CD14-positive monocyte (primary cell): ENCODE measurements around the gene TRIM69. TPM values are rescaled to one million over a fixed set of nuclear protein-coding genes. Genes with fewer than 3 reads are reported as not detected.

ENCODE experiments used
- DNase-seq, 3 donors: peaks; one replicate each; pipeline ENCODE4 v3.0.0-alpha.2; 2011 to 2022
- H2AFZ ChIP-seq: 2 replicates; pipeline ENCODE4 v1.6.0; 2012; ENCODE audit warnings: mild to moderate bottlenecking, low read depth, low read length, inconsistent platforms; ENCODE audit not compliant: insufficient read depth, poor library complexity, severe bottlenecking
- H3K27ac ChIP-seq, 2 donors: 1 replicate in 1 of 2; 2 replicates in 1 of 2; pipeline ENCODE4 v1.5.1; 2012 to 2013; ENCODE audit warnings: low read length in 2 of 2, control low read depth in 1 of 2, inconsistent platforms in 1 of 2, low read depth in 1 of 2, mild to moderate bottlenecking in 1 of 2
- H3K27me3 ChIP-seq, 2 donors: one replicate each; pipeline versions ENCODE4 v1.6.0 to v1.6.1; 2011 to 2013; ENCODE audit warnings: low read length in 2 of 2; ENCODE audit not compliant: control insufficient read depth in 2 of 2, insufficient read depth in 2 of 2
- H3K36me3 ChIP-seq, 2 donors: replicated peaks in 1 of 2; 1 replicate in 1 of 2; 2 replicates in 1 of 2; pipeline versions ENCODE4 v1.5.1 to v1.6.1; 2012 to 2013; ENCODE audit warnings: low read length in 2 of 2, control low read depth in 1 of 2, inconsistent platforms in 1 of 2, mild to moderate bottlenecking in 1 of 2; ENCODE audit not compliant: insufficient read depth in 2 of 2, control insufficient read depth in 1 of 2
- H3K4me1 ChIP-seq, 2 donors: 1 replicate in 1 of 2; 2 replicates in 1 of 2; pipeline versions ENCODE4 v1.5.1 to v1.6.1; 2012 to 2013; ENCODE audit warnings: low read length in 2 of 2, control low read depth in 1 of 2, inconsistent platforms in 1 of 2, mild to moderate bottlenecking in 1 of 2, moderate library complexity in 1 of 2; ENCODE audit not compliant: insufficient read depth in 2 of 2, control insufficient read depth in 1 of 2
- H3K4me2 ChIP-seq: replicated peaks from 2 replicates; pipeline ENCODE3; 2012; ENCODE audit warnings: low read length, moderate library complexity, mild to moderate bottlenecking; ENCODE audit not compliant: poor library complexity, severe bottlenecking; ENCODE audit errors: extremely low read depth
- H3K4me3 ChIP-seq, 3 experiments: fragments of 200-600 bp in 1 of 3; sonication (generic) in 1 of 3; replicated peaks in 1 of 3; 1 replicate in 2 of 3; 2 replicates in 1 of 3; pipeline ENCODE4 v1.5.1; 2011 to 2013; ENCODE audit warnings: low read length in 3 of 3, mild to moderate bottlenecking in 3 of 3, control low read depth in 2 of 3, low read depth in 2 of 3, inconsistent platforms in 1 of 3, moderate library complexity in 1 of 3
- H3K79me2 ChIP-seq: 2 replicates; pipeline ENCODE4 v1.6.0; 2012; ENCODE audit warnings: mild to moderate bottlenecking, control low read depth, inconsistent platforms, low read length, moderate library complexity; ENCODE audit not compliant: insufficient read depth
- H3K9ac ChIP-seq: 2 replicates; pipeline ENCODE4 v1.6.0; 2017; ENCODE audit warnings: low read length, mild to moderate bottlenecking; ENCODE audit not compliant: insufficient read depth, poor library complexity, severe bottlenecking
- H3K9me3 ChIP-seq, 2 donors: replicated peaks in 1 of 2; 1 replicate in 1 of 2; 2 replicates in 1 of 2; pipeline versions ENCODE4 v1.5.1 to v1.6.1; 2012 to 2013; ENCODE audit warnings: low read length in 2 of 2, control low read depth in 1 of 2; ENCODE audit not compliant: control insufficient read depth in 1 of 2, insufficient read depth in 1 of 2
- H4K20me1 ChIP-seq: 2 replicates; pipeline ENCODE4 v1.6.0; 2012; ENCODE audit warnings: mild to moderate bottlenecking, low read length, control low read depth, moderate library complexity; ENCODE audit not compliant: insufficient read depth
- H3K27ac Mint-ChIP-seq, 7 donors: one replicate each; pipeline ENCODE4 v1.8.0; 2020; ENCODE audit warnings: mild to moderate bottlenecking in 7 of 7, mixed read lengths in 7 of 7, moderate library complexity in 6 of 7, inconsistent platforms in 2 of 7
- H3K27me3 Mint-ChIP-seq, 3 donors: one replicate each; pipeline ENCODE4 v1.8.0; 2021 to 2022; ENCODE audit warnings: low read depth in 3 of 3, mild to moderate bottlenecking in 3 of 3, mixed read lengths in 3 of 3, moderate library complexity in 3 of 3, inconsistent platforms in 1 of 3
- H3K36me3 Mint-ChIP-seq, 2 donors: one replicate each; pipeline ENCODE4 v1.8.0; 2020; ENCODE audit warnings: mixed read lengths in 2 of 2, inconsistent platforms in 1 of 2, mild to moderate bottlenecking in 1 of 2
- H3K4me1 Mint-ChIP-seq: one replicate; pipeline ENCODE4 v1.8.0; 2020; ENCODE audit warnings: mild to moderate bottlenecking, mixed read lengths
- H3K4me3 Mint-ChIP-seq, 2 donors: one replicate each; pipeline ENCODE4 v1.8.0; 2020; ENCODE audit warnings: mild to moderate bottlenecking in 2 of 2, mixed read lengths in 2 of 2, moderate library complexity in 1 of 2
- H3K9me3 Mint-ChIP-seq, 7 donors: one replicate each; pipeline ENCODE4 v1.8.0; 2020 to 2022; ENCODE audit warnings: mixed read lengths in 7 of 7, mild to moderate bottlenecking in 6 of 7, moderate library complexity in 6 of 7, inconsistent platforms in 2 of 7
- WGBS: methylation state at CpG from one replicate; pipeline ENCODE4 v1.1.5; 2013; ENCODE audit warnings: missing lambda C conversion rate; ENCODE audit not compliant: insufficient coverage; 5-methylcytosine and 5-hydroxymethylcytosine counted together
- intact Hi-C, 2 donors: fragments of 100-400 bp; cut with micrococcal nuclease; formaldehyde crosslinking; loops; one replicate each; pipeline versions ENCODE4 v1.15.0 to v1.15.1; 2023
- polyA plus RNA-seq, 3 donors: library from polyadenylated mRNA; depleted of rRNA in 1 of 3; unstranded in 2 of 3; stranded (reverse) in 1 of 3; fragments of 300-500 nt in 2 of 3; fragments of >200 nt in 1 of 3; fragmentation: Illumina TruSeq in 2 of 3; gene quantifications; 1 replicate in 2 of 3; 2 replicates in 1 of 3; pipeline ENCODE4 v1.2.3, GENCODE V29; 2012 to 2021
- TF ChIP-seq, protein P1 (sequence below): fragments of 200-600 bp; IDR thresholded peaks from one replicate; pipeline ENCODE4 v1.8.0; 2022; ENCODE audit warnings: antibody characterized with exemption, mild to moderate bottlenecking

Gene TRIM69
- polyA plus RNA-seq, 3 donors: 9.4 to 18.2 (median 15.8) TPM

DNA sequence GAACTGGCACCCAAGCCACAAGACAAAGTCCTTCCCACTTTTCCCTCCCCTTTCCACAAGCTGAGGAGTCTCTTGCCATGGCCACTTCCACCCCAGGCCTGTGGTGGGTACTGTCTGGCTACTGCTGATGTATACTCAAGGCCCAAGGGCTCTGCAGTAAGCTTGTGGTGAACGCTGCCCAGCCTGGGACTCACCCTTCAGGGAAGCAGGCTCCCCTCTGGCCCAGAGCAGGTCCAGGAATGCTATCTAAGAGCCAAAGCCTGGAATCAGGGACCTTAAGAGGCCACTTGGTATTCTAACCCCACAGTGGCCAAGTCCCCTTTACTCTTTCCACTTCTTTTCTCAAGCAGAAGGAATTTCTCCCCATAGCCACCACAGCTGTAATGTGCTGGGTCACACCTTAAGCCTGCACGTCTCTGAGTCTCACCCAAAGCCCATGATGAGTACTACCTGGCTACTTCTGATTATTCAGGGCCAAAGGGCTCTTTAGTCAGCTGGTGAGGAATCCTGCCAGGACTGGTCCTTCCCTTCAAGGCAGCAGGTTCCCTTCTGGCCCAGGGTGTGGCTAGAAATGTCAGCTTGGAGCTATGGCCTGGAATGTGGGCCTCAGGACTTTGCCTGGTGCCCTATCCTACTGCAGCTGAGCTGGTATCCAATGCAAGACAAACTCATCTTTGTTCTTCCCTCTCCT is 29.2 kb upstream of the TRIM69 start:
- Mint-ChIP-seq H3K9me3 (peaks cover 17 to 31% (median 27%) of the 10 kb centered on the region in 7 donors), H3K4me3 (no peak overlapping the region), H3K4me1 (peaks cover 15% of the 10 kb centered on the region)

More for the DNA sequence above, 29.2 kb upstream of the TRIM69 start:
- H4K20me1 ChIP-seq: peaks cover 7% of the 10 kb centered on the region
- H3K36me3 ChIP-seq: peaks cover 0 to 1% of the 10 kb centered on the region in 2 donors
- H3K4me1 ChIP-seq: peaks cover 6 to 14% of the 10 kb centered on the region in 2 donors
- peaks cover 29% of the 10 kb centered on the region for H3K79me2 ChIP-seq
- no peak overlapping the region for H3K27ac ChIP-seq
- no peak overlapping the region for H3K9ac ChIP-seq
- H3K4me3 ChIP-seq: no peak overlapping the region
- H3K9me3 ChIP-seq: peaks cover 6 to 13% of the 10 kb centered on the region in 2 donors
- H3K4me2 ChIP-seq: no peak overlapping the region
- intact Hi-C loops: no loop called here
- no peak overlapping the region for H2AFZ ChIP-seq
- TF ChIP-seq, protein P1, sequence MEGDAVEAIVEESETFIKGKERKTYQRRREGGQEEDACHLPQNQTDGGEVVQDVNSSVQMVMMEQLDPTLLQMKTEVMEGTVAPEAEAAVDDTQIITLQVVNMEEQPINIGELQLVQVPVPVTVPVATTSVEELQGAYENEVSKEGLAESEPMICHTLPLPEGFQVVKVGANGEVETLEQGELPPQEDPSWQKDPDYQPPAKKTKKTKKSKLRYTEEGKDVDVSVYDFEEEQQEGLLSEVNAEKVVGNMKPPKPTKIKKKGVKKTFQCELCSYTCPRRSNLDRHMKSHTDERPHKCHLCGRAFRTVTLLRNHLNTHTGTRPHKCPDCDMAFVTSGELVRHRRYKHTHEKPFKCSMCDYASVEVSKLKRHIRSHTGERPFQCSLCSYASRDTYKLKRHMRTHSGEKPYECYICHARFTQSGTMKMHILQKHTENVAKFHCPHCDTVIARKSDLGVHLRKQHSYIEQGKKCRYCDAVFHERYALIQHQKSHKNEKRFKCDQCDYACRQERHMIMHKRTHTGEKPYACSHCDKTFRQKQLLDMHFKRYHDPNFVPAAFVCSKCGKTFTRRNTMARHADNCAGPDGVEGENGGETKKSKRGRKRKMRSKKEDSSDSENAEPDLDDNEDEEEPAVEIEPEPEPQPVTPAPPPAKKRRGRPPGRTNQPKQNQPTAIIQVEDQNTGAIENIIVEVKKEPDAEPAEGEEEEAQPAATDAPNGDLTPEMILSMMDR: no peak
- peak overlapping the region in 2 of 7 donors; percentile 37 to 46 for H3K27ac Mint-ChIP-seq
- no peak for DNase-seq
- H3K27me3 Mint-ChIP-seq: peaks cover 4 to 5% (median 5%) of the 10 kb centered on the region in 3 donors
- WGBS: 100% methylated on average over 1 of the region's 2 CpGs
- H3K36me3 Mint-ChIP-seq: peaks cover 16 to 25% of the 10 kb centered on the region in 2 donors
- H3K27me3 ChIP-seq: no peaks in the 10 kb centered on the region
